GM23338 (cell line): ENCODE results near the gene TAF1L. TPM values are rescaled to one million over a fixed set of nuclear protein-coding genes. Genes with fewer than 3 reads are reported as not detected.

Source experiments
- ATAC-seq: fragments of 200-7000 bp; cut with Tn5 transposase; 3 replicates; pipeline ENCODE4 v1.9.1; 2020
- DNase-seq: peaks from one replicate; pipeline ENCODE4 v3.0.0-alpha.2; 2015; ENCODE audit warnings: low spot score
- H2AFZ ChIP-seq: fragments of 200-600 bp; sonication (generic); 2 replicates; pipeline ENCODE4 v1.8.0; 2016; ENCODE audit warnings: antibody characterized with exemption, mild to moderate bottlenecking, moderate library complexity
- H3F3A ChIP-seq: fragments of 200-600 bp; sonication (generic); replicated peaks from 2 replicates; pipeline ENCODE4 v1.8.0; 2017; ENCODE audit warnings: antibody characterized with exemption, mixed run types, low read depth
- H3K27ac ChIP-seq: fragments of 200-600 bp; sonication (generic); 2 replicates; pipeline ENCODE4 v1.6.1; 2016; ENCODE audit warnings: low read depth
- H3K27me3 ChIP-seq: fragments of 200-600 bp; sonication (generic); 2 replicates; pipeline ENCODE4 v1.8.0; 2016; ENCODE audit warnings: mild to moderate bottlenecking, mixed run types, moderate library complexity; ENCODE audit not compliant: insufficient read depth
- H3K36me3 ChIP-seq: fragments of 200-600 bp; sonication (generic); 2 replicates; pipeline ENCODE4 v1.8.0; 2016; ENCODE audit warnings: mild to moderate bottlenecking; ENCODE audit not compliant: insufficient read depth
- H3K4me1 ChIP-seq: fragments of 200-600 bp; sonication (generic); 2 replicates; pipeline ENCODE4 v1.8.0; 2016; ENCODE audit warnings: mild to moderate bottlenecking, moderate library complexity; ENCODE audit not compliant: insufficient read depth
- H3K4me2 ChIP-seq: fragments of 200-600 bp; sonication (generic); 2 replicates; pipeline ENCODE4 v1.7.1; 2017; ENCODE audit warnings: mixed run types
- H3K4me3 ChIP-seq: fragments of 200-600 bp; sonication (generic); 2 replicates; pipeline ENCODE4 v1.6.1; 2016; ENCODE audit warnings: mixed run types
- H3K79me2 ChIP-seq: fragments of 200-600 bp; sonication (generic); replicated peaks from 2 replicates; pipeline ENCODE4 v1.8.0; 2017; ENCODE audit warnings: mild to moderate bottlenecking; ENCODE audit not compliant: insufficient read depth
- H3K9me2 ChIP-seq: fragments of 200-600 bp; sonication (generic); 2 replicates; pipeline ENCODE4 v1.8.0; 2017; ENCODE audit not compliant: insufficient read depth
- H4K20me1 ChIP-seq: fragments of 200-600 bp; sonication (generic); replicated peaks from 2 replicates; pipeline ENCODE4 v1.8.0; 2017; ENCODE audit warnings: mild to moderate bottlenecking; ENCODE audit not compliant: insufficient read depth
- H3K27ac Mint-ChIP-seq: 2 replicates; pipeline ENCODE4 v1.8.0; 2020; ENCODE audit warnings: inconsistent platforms, mild to moderate bottlenecking, moderate library complexity, mixed read lengths
- H3K27me3 Mint-ChIP-seq: 3 replicates; pipeline ENCODE4 v1.8.0; 2022; ENCODE audit warnings: low read depth, mild to moderate bottlenecking, moderate library complexity, mixed read lengths, inconsistent platforms; ENCODE audit not compliant: insufficient read depth, poor library complexity
- H3K36me3 Mint-ChIP-seq: 3 replicates; pipeline ENCODE4 v1.8.0; 2021; ENCODE audit warnings: low read depth, mild to moderate bottlenecking, inconsistent platforms, moderate library complexity, mixed read lengths
- H3K4me1 Mint-ChIP-seq: 3 replicates; pipeline ENCODE4 v1.8.0; 2020; ENCODE audit warnings: mild to moderate bottlenecking, inconsistent platforms, mixed read lengths
- H3K4me3 Mint-ChIP-seq: 3 replicates; pipeline ENCODE4 v1.8.0; 2021; ENCODE audit warnings: moderate library complexity, mild to moderate bottlenecking, inconsistent platforms, mixed read lengths
- H3K9me3 Mint-ChIP-seq: 3 replicates; pipeline ENCODE4 v1.8.0; 2020; ENCODE audit warnings: moderate library complexity, mild to moderate bottlenecking, inconsistent platforms, mixed read lengths
- CREB1 ChIP-seq: fragments of 250-450 bp; sonication (Bioruptor Pico); IDR thresholded peaks from 2 replicates; pipeline ENCODE4 v1.5.0; 2020; ENCODE audit warnings: low read depth, mild to moderate bottlenecking, moderate library complexity
- EZH2phosphoT487 ChIP-seq: fragments of 200-600 bp; sonication (generic); IDR thresholded peaks from one replicate; pipeline ENCODE4 v1.8.1; 2018; ENCODE audit warnings: antibody characterized with exemption; ENCODE audit not compliant: unreplicated experiment
- JUNB ChIP-seq: IDR thresholded peaks from one replicate; pipeline ENCODE4 v1.6.1; 2016; ENCODE audit warnings: antibody characterized with exemption; ENCODE audit not compliant: unreplicated experiment
- NANOG ChIP-seq: IDR thresholded peaks from 2 replicates; pipeline ENCODE4 v1.6.1; 2016; ENCODE audit warnings: antibody characterized with exemption, borderline replicate concordance
- POLR2AphosphoS5 ChIP-seq: IDR thresholded peaks from 2 replicates; pipeline ENCODE4 v1.6.1; 2016; ENCODE audit warnings: antibody characterized with exemption, low read depth
- STAT1 ChIP-seq: IDR thresholded peaks from one replicate; pipeline ENCODE4 v1.6.1; 2016; ENCODE audit warnings: antibody characterized with exemption; ENCODE audit not compliant: unreplicated experiment
- ZNF114 ChIP-seq: fragments of 250-450 bp; sonication (Bioruptor Pico); IDR thresholded peaks from 2 replicates; pipeline ENCODE4 v1.5.0; 2020; ENCODE audit warnings: mild to moderate bottlenecking, moderate library complexity
- ZNF331 ChIP-seq: fragments of 250-450 bp; sonication (Bioruptor Pico); IDR thresholded peaks from 2 replicates; pipeline ENCODE4 v1.5.0; 2020; ENCODE audit warnings: low read depth, mild to moderate bottlenecking, moderate library complexity
- polyA plus RNA-seq: library from polyadenylated mRNA; unstranded; fragments of >200 nt; fragmentation: Nextera tagmentation; extraction: Ambion mirVana; gene quantifications from 2 replicates; pipeline ENCODE4 v1.2.1, GENCODE V29; 2016
- total RNA-seq: library from RNA; depleted of rRNA; stranded (reverse); fragments of >200 nt; shearing (Covaris generic); gene quantifications from 2 replicates; pipeline ENCODE4 v1.2.3, GENCODE V29; 2014
- TF ChIP-seq, protein P1 (sequence below): IDR thresholded peaks from one replicate; pipeline ENCODE4 v1.6.1; 2018; ENCODE audit warnings: antibody characterized with exemption; ENCODE audit not compliant: unreplicated experiment
- TF ChIP-seq, protein P2 (sequence below): IDR thresholded peaks from 2 replicates; pipeline ENCODE4 v1.6.1; 2016; ENCODE audit warnings: antibody characterized with exemption

The TAF1L gene
- total and polyA plus RNA-seq, 2 experiments from 2014 or later, result 0.07 TPM; not detected in 1

- ATAC-seq, result no peak
- Histone ChIP-seq H3K4me2 (no peak overlapping the region), H2AFZ (no peak overlapping the region), H4K20me1 (no peaks in the 10 kb centered on the region), H3F3A (no peaks in the 10 kb centered on the region), H3K27me3 (no peaks in the 10 kb centered on the region), H3K27ac (no peak overlapping the region), H3K4me1 (no peaks in the 10 kb centered on the region), H3K36me3 (peaks cover 15% of the 10 kb centered on the region; the same call in 1 of the 2 replicates), H3K79me2 (no peaks in the 10 kb centered on the region), H3K9me2 (peaks cover 9% of the 10 kb centered on the region; the same call in 1 of the 2 replicates), H3K4me3 (no peak overlapping the region)
- peaks cover 20% of the 10 kb centered on the region; the same call in 2 of the 3 replicates for H3K36me3 Mint-ChIP-seq
- H3K4me3 Mint-ChIP-seq, result no peak overlapping the region
- H3K4me1 Mint-ChIP-seq, result no peaks in the 10 kb centered on the region
- DNase-seq, result no peak
- TF ChIP-seq NANOG (no peak), POLR2AphosphoS5 (no peak)
- TF ChIP-seq, protein P1, sequence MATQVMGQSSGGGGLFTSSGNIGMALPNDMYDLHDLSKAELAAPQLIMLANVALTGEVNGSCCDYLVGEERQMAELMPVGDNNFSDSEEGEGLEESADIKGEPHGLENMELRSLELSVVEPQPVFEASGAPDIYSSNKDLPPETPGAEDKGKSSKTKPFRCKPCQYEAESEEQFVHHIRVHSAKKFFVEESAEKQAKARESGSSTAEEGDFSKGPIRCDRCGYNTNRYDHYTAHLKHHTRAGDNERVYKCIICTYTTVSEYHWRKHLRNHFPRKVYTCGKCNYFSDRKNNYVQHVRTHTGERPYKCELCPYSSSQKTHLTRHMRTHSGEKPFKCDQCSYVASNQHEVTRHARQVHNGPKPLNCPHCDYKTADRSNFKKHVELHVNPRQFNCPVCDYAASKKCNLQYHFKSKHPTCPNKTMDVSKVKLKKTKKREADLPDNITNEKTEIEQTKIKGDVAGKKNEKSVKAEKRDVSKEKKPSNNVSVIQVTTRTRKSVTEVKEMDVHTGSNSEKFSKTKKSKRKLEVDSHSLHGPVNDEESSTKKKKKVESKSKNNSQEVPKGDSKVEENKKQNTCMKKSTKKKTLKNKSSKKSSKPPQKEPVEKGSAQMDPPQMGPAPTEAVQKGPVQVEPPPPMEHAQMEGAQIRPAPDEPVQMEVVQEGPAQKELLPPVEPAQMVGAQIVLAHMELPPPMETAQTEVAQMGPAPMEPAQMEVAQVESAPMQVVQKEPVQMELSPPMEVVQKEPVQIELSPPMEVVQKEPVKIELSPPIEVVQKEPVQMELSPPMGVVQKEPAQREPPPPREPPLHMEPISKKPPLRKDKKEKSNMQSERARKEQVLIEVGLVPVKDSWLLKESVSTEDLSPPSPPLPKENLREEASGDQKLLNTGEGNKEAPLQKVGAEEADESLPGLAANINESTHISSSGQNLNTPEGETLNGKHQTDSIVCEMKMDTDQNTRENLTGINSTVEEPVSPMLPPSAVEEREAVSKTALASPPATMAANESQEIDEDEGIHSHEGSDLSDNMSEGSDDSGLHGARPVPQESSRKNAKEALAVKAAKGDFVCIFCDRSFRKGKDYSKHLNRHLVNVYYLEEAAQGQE, result no peak
- peaks cover 2% of the 10 kb centered on the region for H3K27me3 Mint-ChIP-seq
- no peak overlapping the region for H3K27ac Mint-ChIP-seq
- peaks cover 60% of the 10 kb centered on the region for H3K9me3 Mint-ChIP-seq
These were observed 46.3 kb upstream of the TAF1L start for GRCh38 chr9:32681751-32682150.

DNA sequence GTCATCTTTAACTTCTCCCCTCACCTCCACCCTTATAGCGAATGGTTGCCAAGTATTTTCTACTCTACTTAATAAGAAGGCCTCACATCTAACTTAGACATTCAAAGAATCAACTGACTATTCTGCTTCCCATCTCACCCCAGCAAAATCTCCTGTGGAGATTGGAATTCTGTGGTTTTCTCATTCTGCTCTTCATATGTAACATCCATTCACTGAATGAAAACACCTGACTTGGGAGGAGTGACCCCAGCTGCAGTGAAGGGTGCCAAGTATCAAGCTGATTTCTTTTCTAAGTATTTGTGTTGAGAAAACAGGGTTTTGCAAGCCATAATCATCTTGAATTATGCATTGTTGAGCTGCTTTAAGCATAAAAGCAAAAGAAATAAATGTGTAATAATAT is 42.5 kb upstream of the TAF1L start:
- no peaks in the 10 kb centered on the region for H3K27me3 Mint-ChIP-seq
- H3K9me3 Mint-ChIP-seq, result peaks cover 24% of the 10 kb centered on the region
- Histone ChIP-seq H3F3A (no peaks in the 10 kb centered on the region), H3K4me1 (no peaks in the 10 kb centered on the region), H3K27ac (no peak overlapping the region), H2AFZ (no peak overlapping the region), H3K36me3 (0 out of 2 replicates have a peak, but pooled peaks cover 9% of the 10 kb centered on the region), H3K9me2 (peaks cover 9% of the 10 kb centered on the region; the same call in 1 of the 2 replicates), H3K79me2 (no peaks in the 10 kb centered on the region), H3K27me3 (no peaks in the 10 kb centered on the region), H4K20me1 (no peaks in the 10 kb centered on the region), H3K4me3 (no peak overlapping the region), H3K4me2 (no peak overlapping the region)
- H3K4me1 Mint-ChIP-seq, result no peaks in the 10 kb centered on the region
- DNase-seq (no peak), ATAC-seq (no peak)
- H3K36me3 Mint-ChIP-seq, result peaks cover 9% of the 10 kb centered on the region; the same call in 2 of the 3 replicates
- TF ChIP-seq EZH2phosphoT487 (no peak), CREB1 (no peak), JUNB (no peak), ZNF331 (CRISPR knock-in tag) (no peak), POLR2AphosphoS5 (no peak), NANOG (no peak), STAT1 (no peak), ZNF114 (CRISPR knock-in tag) (no peak)
- TF ChIP-seq, protein P1, result no peak
- TF ChIP-seq, protein P2, sequence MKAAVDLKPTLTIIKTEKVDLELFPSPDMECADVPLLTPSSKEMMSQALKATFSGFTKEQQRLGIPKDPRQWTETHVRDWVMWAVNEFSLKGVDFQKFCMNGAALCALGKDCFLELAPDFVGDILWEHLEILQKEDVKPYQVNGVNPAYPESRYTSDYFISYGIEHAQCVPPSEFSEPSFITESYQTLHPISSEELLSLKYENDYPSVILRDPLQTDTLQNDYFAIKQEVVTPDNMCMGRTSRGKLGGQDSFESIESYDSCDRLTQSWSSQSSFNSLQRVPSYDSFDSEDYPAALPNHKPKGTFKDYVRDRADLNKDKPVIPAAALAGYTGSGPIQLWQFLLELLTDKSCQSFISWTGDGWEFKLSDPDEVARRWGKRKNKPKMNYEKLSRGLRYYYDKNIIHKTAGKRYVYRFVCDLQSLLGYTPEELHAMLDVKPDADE, result no peak
- H3K27ac Mint-ChIP-seq, result no peak overlapping the region
- no peak overlapping the region for H3K4me3 Mint-ChIP-seq
